ENCODE data around the gene PRKCD.

GRCh38 chr3:53195602-53196574 lies 34.9 kb downstream of the PRKCD start:
- TF ChIP-seq CTCF (conservative IDR thresholded peaks at IDR 0.05), result peak; percentile 93
- TF ChIP-seq EZH2 (IDR thresholded peaks at IDR 0.05; ENCODE audit: low read depth), result no peak
